HepG2 (cell line): ENCODE measurements around the gene CDC42EP1. TPM values are rescaled to one million over a fixed set of nuclear protein-coding genes. Genes with fewer than 3 reads are reported as not detected.
"Not testable (repeated sequence)": the region's sequence is repeated elsewhere in the genome, so short reads cannot be mapped to it uniquely, and the experiment has no call there.

Source experiments
- ATAC-seq: fragments of 200-7000 bp; cut with Tn5 transposase; 3 replicates; pipeline ENCODE4 v1.9.1; 2020; ENCODE audit warnings: mild to moderate bottlenecking, moderate library complexity
- BruUV-seq: library from RNA; stranded (reverse); fragments of 400-500 nt; replicated peaks from 2 replicates; lab custom pipeline; 2021; lab: Mats Ljungman, UMichigan
- CTCF ChIA-PET: fragments of 300-600 bp; formaldehyde crosslinking; extraction: SDS; loops from one replicate; lab custom pipeline; 2021; ENCODE audit warnings: low total read pairs, inconsistent platforms, low intra/inter-chr PET ratio; lab: Yijun Ruan, JAX
- POLR2A ChIA-PET: fragments of 350-600 bp; sonication (Branson Sonifier 250); formaldehyde crosslinking; loops from one replicate; lab custom pipeline; 2020; ENCODE audit warnings: antibody characterized with exemption, inconsistent platforms; lab: Yijun Ruan, JAX
- DNase-seq: peaks from one replicate; pipeline ENCODE4 v3.0.0-alpha.2; 2015; ENCODE audit warnings: low spot score
- FAIRE-seq: peaks from 3 replicates; lab custom pipeline; 2011; peaks lifted over from hg19 to GRCh38; lab: Jason Lieb, UNC
- H2AFZ ChIP-seq: one replicate; pipeline ENCODE4 v1.6.1; 2011; ENCODE audit warnings: low read length, inconsistent platforms
- H3K27ac ChIP-seq: fragments of 300-600 bp; 3 replicates; pipeline ENCODE4 v1.8.0; 2011; ENCODE audit warnings: mixed run types, mild to moderate bottlenecking, mixed read lengths, low read length, inconsistent platforms; ENCODE audit not compliant: insufficient read depth; ENCODE audit errors: extremely low read length
- H3K27me3 ChIP-seq, 2 experiments: fragments of 200-600 bp in 1 of 2; 2 replicates in 1 of 2; 3 replicates in 1 of 2; pipeline versions ENCODE4 v1.6.0 to v1.8.0; 2011; ENCODE audit warnings: low read length in 2 of 2, mild to moderate bottlenecking in 2 of 2, moderate library complexity in 2 of 2, inconsistent platforms in 1 of 2; ENCODE audit not compliant: insufficient read depth in 2 of 2, control insufficient read depth in 1 of 2
- H3K36me3 ChIP-seq, 2 experiments: fragments of 200-600 bp in 1 of 2; replicated peaks in 1 of 2; 2 replicates in 1 of 2; 3 replicates in 1 of 2; pipeline versions ENCODE4 v1.5.1 to v1.8.0; 2011; ENCODE audit warnings: low read length in 2 of 2, inconsistent platforms in 1 of 2; ENCODE audit not compliant: insufficient read depth in 2 of 2, control insufficient read depth in 1 of 2
- H3K4me1 ChIP-seq: 2 replicates; pipeline ENCODE4 v1.5.1; 2012; ENCODE audit warnings: low read length, inconsistent platforms; ENCODE audit not compliant: insufficient read depth
- H3K4me2 ChIP-seq: 2 replicates; pipeline ENCODE4 v1.6.0; 2011; ENCODE audit warnings: low read depth, low read length, inconsistent platforms
- H3K4me3 ChIP-seq, 3 experiments: fragments of 200-600 bp in 1 of 3; sonication (generic), shearing (Covaris generic) in 1 of 3; replicated peaks in 1 of 3; 2 replicates each; pipeline ENCODE4 v1.5.1; 2011 to 2016; ENCODE audit warnings: low read length in 3 of 3, inconsistent platforms in 2 of 3, low read depth in 2 of 3, mild to moderate bottlenecking in 2 of 3, control low read depth in 1 of 3, mixed read lengths in 1 of 3; ENCODE audit not compliant: insufficient read depth in 1 of 3
- H3K79me2 ChIP-seq: one replicate; pipeline ENCODE4 v1.6.1; 2011; ENCODE audit warnings: low read length, inconsistent platforms; ENCODE audit not compliant: insufficient read depth
- H3K9ac ChIP-seq: 2 replicates; pipeline ENCODE4 v1.6.0; 2011; ENCODE audit warnings: mild to moderate bottlenecking, low read depth, low read length, inconsistent platforms; ENCODE audit not compliant: insufficient read depth
- H3K9me3 ChIP-seq: 2 replicates; pipeline ENCODE4 v1.5.1; 2012; ENCODE audit warnings: mild to moderate bottlenecking, low read length
- H4K20me1 ChIP-seq: 2 replicates; pipeline ENCODE4 v1.6.0; 2011; ENCODE audit warnings: inconsistent platforms, mild to moderate bottlenecking, low read length, moderate library complexity; ENCODE audit not compliant: insufficient read depth
- CTCF ChIP-seq: sonication (generic); formaldehyde crosslinking; IDR thresholded peaks from 2 replicates; pipeline ENCODE4 v1.5.0; 2020; ENCODE audit warnings: mild to moderate bottlenecking, missing genetic modification reagents, moderate library complexity
- FOXA3 ChIP-seq: IDR thresholded peaks from 2 replicates; pipeline ENCODE4 v1.6.1; 2016; ENCODE audit warnings: missing genetic modification reagents, missing compliant biosample characterization
- HIC2 ChIP-seq: sonication (generic); formaldehyde crosslinking; IDR thresholded peaks from 2 replicates; pipeline ENCODE4 v1.9.0; 2022; ENCODE audit warnings: low read depth, missing genetic modification reagents
- HNRNPL ChIP-seq: fragments of 200-400 bp; formaldehyde crosslinking; IDR thresholded peaks from 2 replicates; pipeline ENCODE4 v1.6.1; 2017; ENCODE audit warnings: mild to moderate bottlenecking, low read depth, low read length
- MXD4 ChIP-seq: IDR thresholded peaks from 2 replicates; pipeline ENCODE4 v1.6.1; 2016; ENCODE audit warnings: mild to moderate bottlenecking, missing biosample characterization, missing genetic modification reagents
- RAD21 ChIP-seq: fragments of 450-650 bp; formaldehyde crosslinking; IDR thresholded peaks from 2 replicates; pipeline ENCODE4 v1.5.0; 2020; ENCODE audit warnings: mild to moderate bottlenecking
- SIX4 ChIP-seq: sonication (generic); formaldehyde crosslinking; IDR thresholded peaks from 2 replicates; pipeline ENCODE4 v1.4.0; 2020; ENCODE audit warnings: missing genetic modification reagents
- STAG1 ChIP-seq: sonication (generic); formaldehyde crosslinking; IDR thresholded peaks from 2 replicates; pipeline ENCODE4 v1.4.0; 2020; ENCODE audit warnings: missing genetic modification reagents
- ZMYM2 ChIP-seq: sonication (generic); formaldehyde crosslinking; IDR thresholded peaks from 2 replicates; pipeline ENCODE4 v1.8.0; 2022; ENCODE audit warnings: mild to moderate bottlenecking, missing genetic modification reagents
- ZMYM3 ChIP-seq: sonication (generic); formaldehyde crosslinking; IDR thresholded peaks from 2 replicates; pipeline ENCODE4 v1.5.1; 2020; ENCODE audit warnings: mild to moderate bottlenecking, missing genetic modification reagents
- ZNF572 ChIP-seq: sonication (generic); formaldehyde crosslinking; IDR thresholded peaks from 2 replicates; pipeline ENCODE4 v1.5.1; 2020; ENCODE audit warnings: mild to moderate bottlenecking, missing genetic modification reagents
- ZNF629 ChIP-seq: sonication (generic); formaldehyde crosslinking; conservative IDR thresholded peaks from 2 replicates; pipeline ENCODE4 v1.5.0; 2020; ENCODE audit warnings: missing genetic modification reagents
- ZNF652 ChIP-seq: IDR thresholded peaks from 2 replicates; pipeline ENCODE4 v1.6.1; 2016; ENCODE audit warnings: low read depth, borderline replicate concordance
- ZNF75D ChIP-seq: sonication (generic); formaldehyde crosslinking; IDR thresholded peaks from 2 replicates; pipeline ENCODE4 v1.8.1; 2023; ENCODE audit warnings: missing genetic modification reagents, mild to moderate bottlenecking, borderline replicate concordance
- ZNF777 ChIP-seq: sonication (generic); formaldehyde crosslinking; IDR thresholded peaks from 2 replicates; pipeline ENCODE4 v1.4.0; 2020; ENCODE audit warnings: missing genetic modification reagents
- WGBS: methylation state at CpG from one replicate; pipeline ENCODE4 v1.1.6; 2017; ENCODE audit warnings: low lambda C conversion rate; 5-methylcytosine and 5-hydroxymethylcytosine counted together
- in situ Hi-C: cut with HindIII; loops from 2 replicates; pipeline ENCODE4 v1.10.0; 2017; ENCODE audit warnings: low pct_unique_long_range_greater_than_20kb; ENCODE audit not compliant: extremely low pct_ligation_motif_present
- intact Hi-C: fragments of 100-400 bp; cut with micrococcal nuclease; formaldehyde crosslinking; loops from one replicate; pipeline ENCODE4 v1.10.0; 2022; ENCODE audit not compliant: unreplicated experiment
- polyA plus RNA-seq, 8 experiments: library from polyadenylated mRNA; depleted of rRNA in 3 of 8; stranded (reverse) in 7 of 8; unstranded in 1 of 8; fragments of >200 nt; fragmentation: Illumina TruSeq in 4 of 8; extraction: Trizol in 4 of 8; gene quantifications; 2 replicates each; pipeline versions ENCODE4 v1.2.1 to v1.2.3, GENCODE V29; 2011 to 2016; ENCODE audit warnings: low read depth in 4 of 8, missing spikeins in 1 of 8, mixed read lengths in 1 of 8; ENCODE audit not compliant: insufficient read depth in 1 of 8
- total RNA-seq, 5 experiments: library from RNA; depleted of rRNA; stranded (reverse); fragments of >200 nt; fragmentation: Illumina TruSeq; extraction: Trizol; gene quantifications; 2 replicates each; pipeline ENCODE4 v1.2.3, GENCODE V29; 2016; ENCODE audit warnings: low read depth in 1 of 5

The CDC42EP1 gene
- total and polyA plus RNA-seq, 2 of the 13 experiments (the other 11 are each of a cell fraction or from before 2014, with no cell fraction given) = 17.1 to 29.5 TPM

DNA sequence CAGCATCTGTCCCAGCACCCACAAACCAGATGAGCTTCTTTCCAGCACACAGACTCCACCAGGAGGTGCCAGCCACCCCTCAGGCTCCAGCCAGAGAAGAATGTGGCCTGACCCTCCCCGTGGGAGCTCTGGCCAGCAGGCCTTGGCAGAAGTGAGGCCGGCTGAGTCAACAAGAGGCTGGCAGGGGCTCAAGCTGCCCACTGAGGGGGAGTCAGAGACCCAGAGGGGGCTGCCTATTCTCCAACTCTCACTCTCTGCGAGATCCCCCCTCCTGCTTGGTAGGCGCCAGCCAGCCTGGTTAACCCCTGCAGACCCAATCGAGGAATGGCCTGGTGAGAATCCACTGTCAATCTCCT, 10.6 kb upstream of the CDC42EP1 start (continued):
- TF ChIP-seq MXD4 (CRISPR knock-in tag) = no peak
- TF ChIP-seq ZNF75D (CRISPR knock-in tag) = no peak
- peak; percentile 84; the same call in 1 of the 2 replicates for TF ChIP-seq HNRNPL
- peak; percentile 19; the same call in 1 of the 2 replicates for TF ChIP-seq RAD21 (CRISPR knock-in tag)
- peak; percentile 83 for TF ChIP-seq HIC2 (CRISPR knock-in tag)
- TF ChIP-seq SIX4 = no peak
- no peak for TF ChIP-seq ZNF777
- peak; percentile 87 for TF ChIP-seq ZNF652 (CRISPR knock-in tag)
- peak; percentile 49 for TF ChIP-seq FOXA3
- TF ChIP-seq CTCF (CRISPR knock-in tag) = peak; percentile 42
- TF ChIP-seq STAG1 (CRISPR knock-in tag) = peak; percentile 37

DNA sequence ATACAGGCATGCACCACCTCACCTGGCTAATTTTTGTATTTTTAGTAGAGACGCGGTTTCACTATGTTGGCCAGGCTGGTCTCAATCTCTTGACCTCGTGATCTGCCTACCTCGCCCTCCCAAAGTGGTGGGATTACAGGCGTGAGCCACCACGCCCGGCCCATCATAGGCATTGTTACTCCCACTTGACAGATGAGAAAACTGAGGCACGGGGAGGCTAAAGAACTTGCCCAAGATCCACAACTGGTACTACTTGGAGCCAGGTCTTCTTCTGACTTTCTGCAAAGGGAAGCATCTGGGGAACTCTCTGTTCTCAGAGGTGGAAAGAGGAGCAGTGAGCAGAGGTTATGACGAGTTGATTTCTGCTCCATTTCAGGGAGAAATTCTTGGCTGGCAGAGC, 9.4 kb upstream of the CDC42EP1 start:
- intact Hi-C loops, H3K27me3 ChIP-seq, H3K9ac ChIP-seq, H3K4me3 ChIP-seq, H3K79me2 ChIP-seq, H2AFZ ChIP-seq, H3K27ac ChIP-seq, FAIRE-seq, H4K20me1 ChIP-seq, H3K9me3 ChIP-seq, ATAC-seq, in situ Hi-C loops, BruUV-seq, DNase-seq, H3K36me3 ChIP-seq: not testable (repeated sequence)
- TF ChIP-seq ZMYM2 (CRISPR knock-in tag) (0 out of 2 replicates have a peak, but pooled peaks have one; percentile 19), ZMYM3 (CRISPR knock-in tag) (peak; percentile 55), ZNF572 (CRISPR knock-in tag) (0 out of 2 replicates have a peak, but pooled peaks have one; percentile 47), ZNF629 (peak; percentile 93)
- 77% methylated on average over 9 of the region's 9 CpGs for WGBS
- ChIA-PET CTCF (interaction anchor here (1.8 kb wide), 1 partner anchor 10 kb away, joined by 5 read pairs; the partner anchor contains the start of gene CDC42EP1), POLR2A (interaction anchor here (1.4 to 16.3 kb wide), 2 partner anchors 12 to 29 kb away, joined by 4 to 976 read pairs; partner anchors contain the start of genes CDC42EP1 and LGALS2)
- Histone ChIP-seq H3K4me2 (peak overlapping the region; percentile 68), H3K4me1 (peaks cover 98% of the 10 kb centered on the region)
